Epithelial cell of prostate (primary cell): ENCODE data around the gene C1orf116.
A peak's percentile ranks its signal among the peaks of the same experiment; 100 is the strongest.

Source experiments
- DNase-seq: peaks from one replicate; pipeline ENCODE4 v3.0.0-alpha.2; 2011; ENCODE audit warnings: low read depth, low spot score
- H3K27ac ChIP-seq: fragments of 450-650 bp; 2 replicates; pipeline ENCODE4 v1.5.1; 2017; ENCODE audit warnings: mild to moderate bottlenecking

The C1orf116 gene

DNA sequence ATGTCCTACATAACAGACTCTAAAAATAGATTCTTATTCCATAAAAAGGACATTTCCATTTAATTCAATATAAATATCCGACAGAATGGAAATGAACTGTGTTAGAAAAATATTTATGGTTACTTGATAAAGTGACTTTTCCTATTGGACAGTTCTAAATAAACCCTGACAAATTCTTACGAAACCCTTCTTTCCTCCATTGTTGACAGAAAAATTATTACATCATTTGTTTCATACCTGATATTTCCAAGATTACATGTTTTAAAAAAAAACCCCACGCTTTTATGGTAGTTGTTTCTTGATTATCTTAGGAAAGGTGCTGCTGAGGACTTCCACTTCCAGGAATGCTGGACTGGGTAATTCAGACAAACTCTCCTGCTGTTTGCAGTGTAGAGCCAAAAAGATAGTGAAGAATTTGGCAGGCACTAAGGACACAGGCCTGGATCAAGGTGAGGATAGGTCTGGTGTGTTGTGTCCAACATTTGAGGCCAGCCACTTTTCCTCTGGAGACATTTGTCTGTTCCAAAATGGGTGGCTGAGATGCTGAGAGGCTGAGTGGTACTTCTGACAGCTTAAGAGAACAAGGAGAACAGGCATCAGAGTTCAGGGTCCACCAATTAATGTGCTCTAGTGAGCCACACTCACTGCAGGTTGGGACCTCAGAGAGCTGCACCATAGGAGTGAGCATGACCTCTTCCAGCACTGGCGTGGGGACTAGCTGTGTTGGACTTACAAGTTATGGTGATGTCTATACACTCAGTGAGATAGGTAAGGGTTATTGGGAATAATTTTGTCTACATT is 7.0 kb upstream of the C1orf116 start:
- peak overlapping the region; percentile 15 for H3K27ac ChIP-seq
- DNase-seq: no peak

DNA sequence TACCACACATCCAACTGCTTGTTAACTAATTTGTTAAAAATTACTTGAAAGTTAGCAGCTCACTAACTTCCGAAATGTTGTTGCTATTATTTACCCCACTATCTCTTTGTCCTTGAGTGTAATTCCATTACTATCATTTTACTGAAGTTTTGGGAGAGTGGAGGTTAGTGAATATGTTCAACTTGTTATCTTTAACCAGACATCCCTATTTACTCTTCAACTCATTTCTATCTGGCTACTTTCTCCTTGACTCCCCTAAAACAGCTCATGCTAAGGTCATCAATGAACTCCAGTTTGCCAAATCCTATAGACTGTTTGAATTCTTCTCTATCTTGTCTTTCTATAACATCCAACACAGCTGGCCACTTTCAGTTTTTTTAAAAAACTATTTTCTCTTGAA is 4.3 kb upstream of the C1orf116 start:
- DNase-seq: no peak
- H3K27ac ChIP-seq: peak overlapping the region; percentile 99

DNA sequence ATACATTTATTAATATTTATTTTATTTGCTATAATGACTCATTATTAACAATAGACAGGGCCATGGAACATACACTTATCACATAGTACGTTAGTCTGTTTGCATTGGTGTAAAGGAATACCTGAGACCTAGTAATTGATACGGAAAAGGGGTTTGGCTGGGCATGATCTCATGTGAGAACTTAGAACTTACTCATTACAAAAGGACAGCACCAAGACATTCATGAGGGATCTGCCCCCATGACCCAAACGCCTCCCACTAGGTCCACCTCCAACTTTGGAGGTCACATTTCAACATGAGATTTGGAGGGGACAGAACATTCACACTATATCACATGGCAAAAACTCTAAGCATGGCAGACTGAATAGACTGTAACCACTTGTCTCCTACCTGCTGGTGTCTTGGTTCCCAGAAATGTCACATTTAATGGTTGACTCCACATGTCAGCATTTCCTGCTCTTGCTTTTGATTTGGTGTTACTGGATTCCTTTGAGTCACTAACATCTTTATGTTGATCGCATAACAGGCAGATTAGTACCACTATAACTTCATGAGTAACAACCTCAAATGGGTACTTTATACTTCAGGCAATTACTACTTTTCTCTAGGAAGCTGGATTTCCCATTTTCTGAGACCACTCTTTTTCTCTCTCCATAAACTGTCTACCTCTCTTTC is 3.5 kb upstream of the C1orf116 start:
- H3K27ac ChIP-seq: peak overlapping the region; percentile 99
- DNase-seq: no peak

DNA sequence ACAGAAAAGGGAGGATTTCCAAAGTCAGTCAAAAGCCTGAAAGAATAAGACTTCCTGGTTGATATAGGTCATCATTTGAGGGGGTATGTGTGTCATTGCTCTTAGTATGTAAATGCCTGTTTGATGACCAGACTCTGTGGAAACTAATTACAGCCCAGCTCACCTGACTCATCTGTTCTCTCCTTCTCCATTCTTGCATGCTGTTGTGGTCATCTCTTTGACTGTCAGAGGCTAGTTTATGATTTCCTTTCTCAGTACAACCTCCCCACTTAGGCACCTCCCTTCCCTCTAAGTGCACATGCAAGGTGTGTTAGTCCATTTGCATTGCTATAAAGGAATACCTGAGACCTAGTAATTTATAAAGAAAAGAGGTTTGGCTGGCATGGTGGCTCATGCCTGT is 2.4 kb upstream of the C1orf116 start:
- DNase-seq: peak; percentile 92

DNA sequence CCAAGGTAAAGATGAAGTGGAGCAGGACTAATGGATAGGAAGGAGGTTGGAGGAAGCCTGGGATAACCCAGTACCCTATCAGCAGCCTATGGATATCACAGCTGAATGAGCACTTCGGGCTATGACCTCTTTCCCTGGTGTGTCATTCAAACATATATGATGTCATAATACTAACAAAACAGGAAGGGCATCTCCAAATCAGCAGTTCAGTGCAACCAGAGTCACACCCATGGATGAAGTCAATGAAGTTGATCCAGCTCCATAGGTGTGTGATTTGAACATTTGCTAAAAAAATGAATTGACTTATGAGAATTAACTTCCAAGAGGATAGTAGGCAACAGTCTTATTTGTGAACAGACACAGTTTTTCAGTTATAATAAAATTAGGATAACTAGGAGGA is 1.7 kb upstream of the C1orf116 start:
- DNase-seq: no peak
- peak overlapping the region; percentile 99 for H3K27ac ChIP-seq

More for the DNA sequence above, 2.4 kb upstream of the C1orf116 start:
- peak overlapping the region; percentile 99 for H3K27ac ChIP-seq

DNA sequence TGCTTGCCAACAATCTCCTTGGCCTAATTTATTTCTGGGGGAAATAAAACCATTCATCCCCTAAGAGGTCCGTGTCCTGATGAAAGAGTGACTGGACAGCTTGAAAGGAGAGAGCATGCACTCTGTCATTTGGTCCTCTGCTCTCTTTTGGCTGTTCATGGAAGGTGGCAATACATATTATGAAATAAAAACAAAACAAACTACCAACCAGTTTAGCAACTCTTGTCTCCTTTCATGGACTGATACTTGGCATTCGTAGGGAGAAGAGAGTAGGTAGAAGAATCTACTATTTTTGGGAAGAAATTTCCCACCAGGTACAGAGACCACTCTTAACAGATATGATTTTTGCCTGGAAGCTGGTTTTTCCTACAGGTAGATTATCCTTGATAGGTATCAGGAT is 746 bp upstream of the C1orf116 start:
- no peak for DNase-seq
- peak overlapping the region; percentile 99 for H3K27ac ChIP-seq

DNA sequence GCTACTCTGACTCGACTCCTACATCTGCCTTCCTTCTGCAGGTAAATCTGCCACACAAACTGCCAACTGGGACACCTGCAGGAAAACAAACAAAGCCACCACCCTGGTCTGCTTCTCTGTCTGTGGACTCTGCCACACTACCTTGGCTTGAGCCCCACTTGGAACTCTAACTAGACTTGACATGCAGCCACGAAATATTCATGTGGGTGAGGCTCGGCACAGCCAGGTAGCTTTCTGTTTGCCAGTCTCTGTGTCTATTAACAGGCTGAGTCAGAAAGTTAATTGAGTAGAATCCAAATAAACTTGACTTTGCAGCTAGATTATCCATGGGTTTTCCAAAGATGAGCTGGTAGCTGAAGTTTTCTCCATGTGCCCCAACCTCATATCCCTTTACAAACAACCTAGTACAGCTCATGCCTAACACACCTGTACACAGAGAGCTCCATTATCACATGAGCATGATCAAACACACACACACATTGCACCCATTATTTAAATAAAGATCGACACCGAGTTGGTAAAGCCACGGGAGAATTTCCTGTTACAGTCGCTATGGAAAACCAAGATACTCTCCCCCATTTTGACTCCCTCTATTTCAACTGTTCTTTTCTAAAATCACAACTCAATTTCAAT is 808 bp downstream of the C1orf116 start:
- DNase-seq: no peak
- H3K27ac ChIP-seq: peak overlapping the region; percentile 99

DNA sequence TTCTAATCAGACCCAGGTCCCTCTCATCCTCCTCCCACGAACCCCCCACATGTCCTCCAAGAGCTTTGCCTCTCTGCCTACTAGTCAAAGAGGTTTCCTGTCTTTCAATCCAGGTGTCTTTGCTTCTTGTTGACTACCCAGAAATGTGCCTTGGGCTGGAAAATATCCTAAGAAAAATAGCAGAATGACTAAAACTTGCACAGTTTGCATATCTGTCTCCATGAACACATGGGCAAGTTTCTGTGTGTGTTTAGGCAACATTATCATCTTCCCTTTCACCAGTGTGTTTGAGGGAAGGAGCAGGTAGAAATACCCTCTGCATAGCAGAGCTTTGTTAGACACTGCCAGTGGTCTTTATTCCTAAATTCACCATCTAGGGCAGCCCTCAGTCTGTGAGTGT is 1.5 kb downstream of the C1orf116 start:
- H3K27ac ChIP-seq: peak overlapping the region; percentile 99

DNA sequence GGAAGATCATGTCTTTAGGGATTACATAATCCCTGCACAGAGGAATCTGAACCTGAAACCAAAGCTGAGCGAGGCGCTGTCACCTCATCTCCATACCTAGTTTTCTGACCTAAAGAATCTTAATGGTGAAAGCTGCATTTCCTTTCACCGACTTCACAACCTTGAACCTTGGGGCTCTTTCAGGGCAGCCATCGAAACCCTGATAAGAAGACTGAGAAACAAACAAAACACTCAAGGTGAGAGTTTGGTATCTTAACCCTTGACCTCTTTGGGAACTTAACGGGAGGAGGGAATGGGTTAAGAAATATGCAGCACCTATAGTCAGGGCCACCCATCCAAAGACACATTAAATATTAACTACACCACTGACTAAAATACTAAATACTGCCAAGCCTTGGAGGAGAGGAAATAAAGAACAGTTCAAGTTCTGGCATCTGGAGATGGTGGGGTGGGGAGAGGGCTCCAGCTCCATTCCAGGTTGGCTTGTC is 2.0 kb downstream of the C1orf116 start:
- H3K27ac ChIP-seq: peak overlapping the region; percentile 99
- no peak for DNase-seq

More for the DNA sequence above, 1.5 kb downstream of the C1orf116 start:
- DNase-seq: no peak

DNA sequence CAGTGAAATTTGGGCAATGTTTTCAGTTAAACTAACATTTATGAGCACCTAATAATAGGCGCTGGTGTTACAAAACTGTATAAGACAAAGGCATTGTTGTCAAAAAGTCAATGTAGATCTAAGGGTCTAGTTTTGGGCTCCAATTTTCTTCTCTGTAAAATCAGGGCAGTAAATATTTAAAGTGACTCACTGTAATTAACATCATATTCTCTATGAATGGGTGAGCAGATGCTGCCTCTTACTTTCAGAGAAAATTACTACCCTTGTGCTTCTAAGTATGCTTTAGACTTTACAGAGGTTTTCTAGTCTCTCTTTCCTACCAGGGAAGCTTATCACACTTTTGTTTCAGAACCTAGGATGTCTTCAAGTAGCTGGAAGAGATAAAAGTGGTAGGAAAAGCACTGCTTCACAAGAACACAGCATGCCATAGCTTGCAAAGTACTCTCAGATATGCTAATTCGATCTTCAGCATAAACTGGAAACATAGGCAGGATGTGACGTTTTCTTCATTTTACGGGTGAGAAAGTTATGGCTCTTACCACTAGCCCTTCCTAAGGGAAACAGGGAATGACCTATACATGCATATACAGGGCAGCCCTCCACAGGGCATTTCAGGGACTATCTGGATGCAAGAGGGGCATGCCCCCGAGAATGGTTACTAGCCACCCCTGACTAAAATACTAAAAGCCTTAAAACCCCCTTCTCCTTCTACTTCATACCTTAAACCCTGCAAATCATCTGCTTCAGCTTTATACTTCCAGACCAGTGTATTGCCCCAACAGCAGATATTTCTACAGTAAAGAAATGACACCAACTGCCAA is 2.6 kb downstream of the C1orf116 start:
- peak overlapping the region; percentile 99 for H3K27ac ChIP-seq
- no peak for DNase-seq

DNA sequence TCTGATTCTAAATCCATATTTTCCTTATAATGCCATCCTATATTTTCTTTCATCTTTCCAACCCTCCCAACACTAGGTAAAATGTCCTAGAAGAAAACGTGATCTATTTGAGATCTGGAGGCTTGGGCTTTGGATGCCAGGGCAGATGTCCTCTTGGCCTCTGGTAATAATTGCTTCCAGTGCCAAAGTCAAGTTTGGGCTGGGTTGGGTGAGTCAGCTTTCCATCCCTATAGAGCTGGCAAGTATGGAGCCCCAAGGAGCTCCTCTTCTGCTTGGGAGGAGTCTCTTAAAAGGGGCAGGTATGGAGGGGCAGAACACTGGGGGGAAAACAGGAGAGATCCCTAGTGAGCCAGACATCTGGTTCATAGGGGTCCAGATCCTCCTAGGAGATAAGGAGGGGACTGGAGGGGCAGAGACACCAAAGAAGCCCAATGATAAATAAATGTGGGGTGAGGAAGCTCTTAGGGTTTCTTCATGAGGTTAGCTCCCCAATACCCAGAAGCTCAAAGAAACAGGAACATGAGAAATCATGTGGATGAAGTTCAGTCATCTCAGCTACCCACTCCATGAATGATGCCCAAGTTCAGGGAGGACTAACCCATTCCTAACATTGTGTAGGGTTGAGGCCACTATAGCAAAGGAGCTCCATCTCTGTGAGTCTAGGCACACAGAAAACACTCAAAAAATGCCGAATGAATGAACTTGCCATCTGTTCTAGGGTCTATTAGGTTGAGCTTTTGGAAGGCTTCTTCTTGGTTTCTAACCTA is 3.5 kb downstream of the C1orf116 start:
- peak overlapping the region; percentile 99 for H3K27ac ChIP-seq
- no peak for DNase-seq

DNA sequence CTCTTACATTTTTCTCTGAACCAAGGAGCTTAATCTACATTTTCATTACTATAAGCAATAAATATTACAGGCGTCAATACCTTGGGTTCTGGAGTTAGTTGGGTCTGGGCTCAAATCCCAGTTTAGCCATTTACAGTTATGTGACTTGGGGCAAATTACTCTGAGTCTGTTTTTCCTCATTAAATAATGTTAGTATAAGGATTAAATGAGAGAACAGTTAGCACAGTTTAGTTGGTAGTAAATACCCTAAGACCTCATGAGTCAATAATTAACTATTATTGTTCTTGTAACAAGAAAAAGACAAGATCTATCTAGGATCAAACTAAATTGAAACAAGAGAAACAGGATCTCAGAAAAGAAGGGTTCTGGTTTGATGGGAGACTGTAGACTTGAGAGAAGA is 4.6 kb downstream of the C1orf116 start:
- DNase-seq: no peak
- peak overlapping the region; percentile 99 for H3K27ac ChIP-seq

DNA sequence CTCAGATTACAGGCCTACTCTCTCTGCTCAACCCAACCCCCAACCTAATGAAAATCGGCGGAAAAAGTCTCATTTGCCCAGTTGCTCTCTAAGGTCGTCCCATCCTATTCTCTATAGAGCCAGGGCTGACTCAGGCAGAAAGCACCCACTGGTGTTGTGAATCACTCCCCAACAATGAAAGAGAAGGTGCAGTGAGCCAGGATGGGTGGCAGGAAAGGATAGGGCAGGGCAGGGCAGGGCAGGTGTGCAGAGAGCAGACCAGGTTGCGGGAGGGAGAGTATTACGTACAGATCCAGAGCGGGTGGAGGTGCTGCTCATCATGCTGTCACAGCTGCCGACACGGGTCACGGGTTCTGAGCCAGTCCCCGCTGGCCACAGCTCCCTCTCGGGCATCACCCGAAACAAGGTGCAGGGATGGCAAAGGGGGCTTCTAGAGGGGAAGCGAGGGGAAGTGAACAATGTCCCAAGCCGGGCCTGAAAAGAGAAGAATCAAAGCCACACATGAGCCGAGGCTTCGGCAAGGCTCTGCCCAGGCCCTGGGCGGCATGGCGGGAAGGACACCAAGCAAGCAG is 5.3 kb downstream of the C1orf116 start:
- peak overlapping the region; percentile 99 for H3K27ac ChIP-seq
- DNase-seq: peak; percentile 94

DNA sequence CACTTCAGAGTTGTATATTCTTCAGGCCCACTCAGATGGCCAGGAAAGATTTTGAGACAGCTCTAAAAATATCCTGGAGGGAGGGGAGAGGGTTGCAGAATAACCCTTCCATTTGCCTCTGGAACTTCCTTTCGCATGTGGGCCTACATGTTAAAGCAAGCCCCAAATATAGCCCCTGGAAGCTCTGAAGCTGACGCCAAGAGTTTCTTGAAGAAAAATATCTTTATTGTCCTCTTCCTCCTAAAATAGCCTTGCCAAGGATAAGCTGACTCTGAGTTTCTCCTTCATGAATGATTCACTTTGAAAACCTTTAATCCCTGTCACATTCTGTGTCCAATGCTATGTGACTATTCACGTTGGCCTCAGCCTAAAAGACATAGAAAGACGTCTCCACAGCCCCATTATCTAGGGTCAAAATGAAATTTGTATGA is 6.4 kb downstream of the C1orf116 start:
- DNase-seq: no peak
- H3K27ac ChIP-seq: peak overlapping the region; percentile 99

DNA sequence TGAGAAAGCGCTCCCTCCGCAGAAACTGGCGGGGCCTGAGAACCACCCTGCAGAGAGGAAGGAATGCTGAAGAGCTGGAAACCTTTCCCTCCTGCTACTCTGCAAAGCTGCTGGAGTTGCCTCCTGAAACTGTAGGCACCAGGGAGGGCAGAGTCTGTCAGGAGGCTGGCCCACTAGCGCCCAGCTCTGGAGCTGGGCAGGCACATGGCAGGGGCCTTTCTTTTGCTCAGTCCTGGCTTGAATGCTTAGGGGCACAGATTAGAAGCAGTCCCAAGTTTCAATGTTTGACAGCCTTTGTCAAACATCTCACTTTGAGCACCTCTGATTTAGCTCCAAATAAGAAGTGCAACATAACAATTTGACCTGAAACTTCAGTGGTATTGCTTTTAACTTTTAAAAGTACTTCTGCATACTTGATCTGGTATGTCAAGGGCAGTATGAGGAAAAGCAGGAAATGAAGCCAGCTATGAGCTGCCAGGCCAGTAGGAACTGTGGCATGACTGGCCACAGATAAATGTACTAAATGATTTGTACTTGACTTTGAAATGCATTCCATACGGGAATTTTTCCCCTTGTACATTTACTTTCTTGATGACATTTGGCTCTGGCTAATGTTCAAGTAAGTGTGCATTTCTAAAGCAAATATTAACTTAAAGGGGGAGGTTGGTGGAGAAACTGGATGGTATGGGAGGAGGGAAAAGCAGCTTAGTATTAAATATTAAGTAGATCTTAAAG is 7.2 kb downstream of the C1orf116 start:
- DNase-seq: no peak
- H3K27ac ChIP-seq: peak overlapping the region; percentile 99

DNA sequence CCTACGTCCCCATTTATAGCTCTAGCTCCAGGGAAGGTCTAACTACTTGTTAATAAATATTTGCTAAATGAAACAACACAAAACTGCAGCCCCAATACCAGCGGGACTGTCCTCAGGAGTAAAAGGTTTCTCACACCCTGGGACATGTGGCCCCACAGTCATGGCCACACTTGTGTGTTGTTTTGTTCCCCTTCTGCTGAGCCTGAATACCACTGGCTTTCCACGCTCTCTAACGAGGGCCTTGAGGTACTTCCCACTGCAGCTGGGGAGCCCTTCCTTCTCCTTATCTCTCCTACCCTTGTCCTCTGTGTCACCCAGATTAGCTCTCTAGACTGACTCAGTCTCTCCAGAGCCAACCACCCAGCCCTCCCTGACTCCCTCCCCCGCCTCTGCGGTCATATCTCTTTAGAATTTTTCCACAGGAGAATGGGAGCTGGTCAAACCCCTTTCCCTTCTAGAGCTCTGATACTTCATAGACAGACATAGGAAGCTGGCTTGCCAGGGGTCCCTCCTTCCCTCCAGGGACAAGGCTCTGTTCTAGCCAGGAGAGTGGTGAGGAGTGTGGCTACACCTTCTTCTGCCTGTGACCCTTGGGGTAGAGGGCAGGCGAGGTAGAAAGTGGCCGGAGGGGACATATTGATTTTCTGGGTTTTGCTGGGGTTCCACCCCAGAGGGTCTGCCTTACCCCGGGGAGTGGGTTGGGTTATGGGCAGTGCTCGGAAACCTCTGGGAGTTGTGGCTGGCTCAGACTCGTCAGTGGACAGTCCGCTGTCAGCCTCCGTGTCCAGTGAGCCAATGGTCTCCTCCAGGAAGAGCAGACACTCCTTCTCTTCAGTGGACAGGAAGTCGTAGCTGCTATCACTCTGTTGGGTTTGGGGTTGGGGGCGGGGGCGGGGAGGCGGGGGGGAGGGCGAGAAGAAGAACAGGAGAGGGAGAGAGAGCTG is 8.1 kb downstream of the C1orf116 start:
- no peak for DNase-seq
- H3K27ac ChIP-seq: peak overlapping the region; percentile 99

DNA sequence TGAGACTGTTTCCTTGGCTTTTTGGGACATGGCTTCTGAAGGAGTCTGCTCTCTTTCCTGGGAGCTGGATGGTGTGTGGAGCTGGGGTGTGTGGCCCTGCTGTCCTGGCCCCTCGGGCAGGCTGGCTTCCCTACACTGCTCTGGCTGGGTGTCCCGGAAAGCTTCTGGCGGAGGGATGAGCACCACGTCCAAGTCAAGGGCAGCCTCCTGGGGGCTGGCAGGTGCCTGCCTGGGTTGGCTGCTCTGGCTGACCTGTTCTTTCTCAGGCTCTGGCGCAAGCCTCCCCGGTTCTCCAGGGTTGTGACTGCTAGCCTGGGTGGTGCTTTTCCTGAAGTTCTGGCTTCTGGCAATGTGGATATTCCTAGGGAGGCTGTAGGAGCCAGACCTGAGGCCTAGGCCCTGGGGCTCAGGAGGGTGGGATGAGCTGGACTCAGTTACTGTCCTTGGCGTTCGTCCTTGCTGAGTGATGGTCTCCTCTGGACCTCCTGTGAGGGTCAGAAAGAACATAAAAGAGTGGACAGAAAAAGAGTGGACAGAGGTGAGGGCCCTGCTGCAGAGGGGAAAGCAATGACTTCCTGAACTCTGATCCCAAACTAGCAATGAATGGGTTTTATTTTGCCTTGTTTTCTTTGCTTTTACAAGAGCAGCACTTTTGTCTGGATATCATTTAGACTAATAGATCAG is 9.4 kb downstream of the C1orf116 start:
- H3K27ac ChIP-seq: peak overlapping the region; percentile 99
- no peak for DNase-seq
